ENCODE measurements around the gene PLEKHO2. TPM values are rescaled to one million over a fixed set of nuclear protein-coding genes. Genes with fewer than 3 reads are reported as not detected.

Gene PLEKHO2
- total and polyA plus RNA-seq, 2 of the 8 experiments (the other 6 are each of a cell fraction or from before 2014, with no cell fraction given), result 16.9 to 20.1 TPM

DNA sequence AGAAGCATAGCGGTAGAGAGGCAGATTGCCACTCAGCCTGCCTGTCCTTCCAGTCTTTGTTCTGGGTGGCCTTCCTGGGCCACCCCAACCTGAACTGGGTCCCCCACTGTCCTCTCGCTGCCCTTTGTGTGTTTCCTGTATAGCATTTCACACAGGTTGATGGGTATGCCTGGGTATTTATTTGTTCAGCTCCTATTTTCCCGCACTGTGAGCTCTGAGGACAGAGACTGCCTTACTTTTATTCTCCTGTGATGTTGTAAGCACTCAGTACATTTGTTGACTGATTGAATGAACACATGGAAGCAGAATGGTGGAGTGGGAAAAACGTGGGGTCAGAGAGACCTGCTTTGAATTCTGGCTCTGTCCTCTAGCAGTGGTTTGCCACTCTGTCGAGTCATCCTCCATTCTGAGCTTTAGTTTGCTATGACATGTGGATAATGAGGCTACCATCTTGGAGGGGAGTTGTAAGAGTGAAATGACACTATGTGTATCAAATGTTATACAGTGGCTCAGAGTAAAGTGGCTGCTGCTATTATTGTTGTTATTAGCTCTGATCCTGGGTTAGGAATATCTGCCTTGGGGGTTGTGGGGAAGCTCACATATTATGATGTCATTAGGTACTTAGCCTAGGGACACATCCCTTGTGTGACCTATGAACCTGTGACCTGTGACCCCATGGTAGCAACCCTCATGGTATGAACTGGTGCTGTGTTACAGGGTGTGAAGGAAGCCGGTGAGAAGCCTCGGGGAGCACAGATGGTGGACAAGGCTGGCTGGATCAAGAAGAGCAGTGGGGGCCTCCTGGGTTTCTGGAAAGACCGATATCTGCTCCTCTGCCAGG lies 6.4 kb downstream of the PLEKHO2 start (continued):
- TF ChIP-seq GTF2F1 (IDR thresholded peaks at IDR 0.05; ENCODE audit: borderline replicate concordance, low read depth, low read length), result no peak
- TF ChIP-seq, protein P1, sequence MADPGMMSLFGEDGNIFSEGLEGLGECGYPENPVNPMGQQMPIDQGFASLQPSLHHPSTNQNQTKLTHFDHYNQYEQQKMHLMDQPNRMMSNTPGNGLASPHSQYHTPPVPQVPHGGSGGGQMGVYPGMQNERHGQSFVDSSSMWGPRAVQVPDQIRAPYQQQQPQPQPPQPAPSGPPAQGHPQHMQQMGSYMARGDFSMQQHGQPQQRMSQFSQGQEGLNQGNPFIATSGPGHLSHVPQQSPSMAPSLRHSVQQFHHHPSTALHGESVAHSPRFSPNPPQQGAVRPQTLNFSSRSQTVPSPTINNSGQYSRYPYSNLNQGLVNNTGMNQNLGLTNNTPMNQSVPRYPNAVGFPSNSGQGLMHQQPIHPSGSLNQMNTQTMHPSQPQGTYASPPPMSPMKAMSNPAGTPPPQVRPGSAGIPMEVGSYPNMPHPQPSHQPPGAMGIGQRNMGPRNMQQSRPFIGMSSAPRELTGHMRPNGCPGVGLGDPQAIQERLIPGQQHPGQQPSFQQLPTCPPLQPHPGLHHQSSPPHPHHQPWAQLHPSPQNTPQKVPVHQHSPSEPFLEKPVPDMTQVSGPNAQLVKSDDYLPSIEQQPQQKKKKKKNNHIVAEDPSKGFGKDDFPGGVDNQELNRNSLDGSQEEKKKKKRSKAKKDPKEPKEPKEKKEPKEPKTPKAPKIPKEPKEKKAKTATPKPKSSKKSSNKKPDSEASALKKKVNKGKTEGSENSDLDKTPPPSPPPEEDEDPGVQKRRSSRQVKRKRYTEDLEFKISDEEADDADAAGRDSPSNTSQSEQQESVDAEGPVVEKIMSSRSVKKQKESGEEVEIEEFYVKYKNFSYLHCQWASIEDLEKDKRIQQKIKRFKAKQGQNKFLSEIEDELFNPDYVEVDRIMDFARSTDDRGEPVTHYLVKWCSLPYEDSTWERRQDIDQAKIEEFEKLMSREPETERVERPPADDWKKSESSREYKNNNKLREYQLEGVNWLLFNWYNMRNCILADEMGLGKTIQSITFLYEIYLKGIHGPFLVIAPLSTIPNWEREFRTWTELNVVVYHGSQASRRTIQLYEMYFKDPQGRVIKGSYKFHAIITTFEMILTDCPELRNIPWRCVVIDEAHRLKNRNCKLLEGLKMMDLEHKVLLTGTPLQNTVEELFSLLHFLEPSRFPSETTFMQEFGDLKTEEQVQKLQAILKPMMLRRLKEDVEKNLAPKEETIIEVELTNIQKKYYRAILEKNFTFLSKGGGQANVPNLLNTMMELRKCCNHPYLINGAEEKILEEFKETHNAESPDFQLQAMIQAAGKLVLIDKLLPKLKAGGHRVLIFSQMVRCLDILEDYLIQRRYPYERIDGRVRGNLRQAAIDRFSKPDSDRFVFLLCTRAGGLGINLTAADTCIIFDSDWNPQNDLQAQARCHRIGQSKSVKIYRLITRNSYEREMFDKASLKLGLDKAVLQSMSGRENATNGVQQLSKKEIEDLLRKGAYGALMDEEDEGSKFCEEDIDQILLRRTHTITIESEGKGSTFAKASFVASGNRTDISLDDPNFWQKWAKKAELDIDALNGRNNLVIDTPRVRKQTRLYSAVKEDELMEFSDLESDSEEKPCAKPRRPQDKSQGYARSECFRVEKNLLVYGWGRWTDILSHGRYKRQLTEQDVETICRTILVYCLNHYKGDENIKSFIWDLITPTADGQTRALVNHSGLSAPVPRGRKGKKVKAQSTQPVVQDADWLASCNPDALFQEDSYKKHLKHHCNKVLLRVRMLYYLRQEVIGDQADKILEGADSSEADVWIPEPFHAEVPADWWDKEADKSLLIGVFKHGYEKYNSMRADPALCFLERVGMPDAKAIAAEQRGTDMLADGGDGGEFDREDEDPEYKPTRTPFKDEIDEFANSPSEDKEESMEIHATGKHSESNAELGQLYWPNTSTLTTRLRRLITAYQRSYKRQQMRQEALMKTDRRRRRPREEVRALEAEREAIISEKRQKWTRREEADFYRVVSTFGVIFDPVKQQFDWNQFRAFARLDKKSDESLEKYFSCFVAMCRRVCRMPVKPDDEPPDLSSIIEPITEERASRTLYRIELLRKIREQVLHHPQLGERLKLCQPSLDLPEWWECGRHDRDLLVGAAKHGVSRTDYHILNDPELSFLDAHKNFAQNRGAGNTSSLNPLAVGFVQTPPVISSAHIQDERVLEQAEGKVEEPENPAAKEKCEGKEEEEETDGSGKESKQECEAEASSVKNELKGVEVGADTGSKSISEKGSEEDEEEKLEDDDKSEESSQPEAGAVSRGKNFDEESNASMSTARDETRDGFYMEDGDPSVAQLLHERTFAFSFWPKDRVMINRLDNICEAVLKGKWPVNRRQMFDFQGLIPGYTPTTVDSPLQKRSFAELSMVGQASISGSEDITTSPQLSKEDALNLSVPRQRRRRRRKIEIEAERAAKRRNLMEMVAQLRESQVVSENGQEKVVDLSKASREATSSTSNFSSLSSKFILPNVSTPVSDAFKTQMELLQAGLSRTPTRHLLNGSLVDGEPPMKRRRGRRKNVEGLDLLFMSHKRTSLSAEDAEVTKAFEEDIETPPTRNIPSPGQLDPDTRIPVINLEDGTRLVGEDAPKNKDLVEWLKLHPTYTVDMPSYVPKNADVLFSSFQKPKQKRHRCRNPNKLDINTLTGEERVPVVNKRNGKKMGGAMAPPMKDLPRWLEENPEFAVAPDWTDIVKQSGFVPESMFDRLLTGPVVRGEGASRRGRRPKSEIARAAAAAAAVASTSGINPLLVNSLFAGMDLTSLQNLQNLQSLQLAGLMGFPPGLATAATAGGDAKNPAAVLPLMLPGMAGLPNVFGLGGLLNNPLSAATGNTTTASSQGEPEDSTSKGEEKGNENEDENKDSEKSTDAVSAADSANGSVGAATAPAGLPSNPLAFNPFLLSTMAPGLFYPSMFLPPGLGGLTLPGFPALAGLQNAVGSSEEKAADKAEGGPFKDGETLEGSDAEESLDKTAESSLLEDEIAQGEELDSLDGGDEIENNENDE (IDR thresholded peaks at IDR 0.05; ENCODE audit: insufficient replicate concordance, low read length), result no peak
- TF ChIP-seq, protein P2, sequence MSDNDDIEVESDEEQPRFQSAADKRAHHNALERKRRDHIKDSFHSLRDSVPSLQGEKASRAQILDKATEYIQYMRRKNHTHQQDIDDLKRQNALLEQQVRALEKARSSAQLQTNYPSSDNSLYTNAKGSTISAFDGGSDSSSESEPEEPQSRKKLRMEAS (IDR thresholded peaks at IDR 0.05), result no peak
- TF ChIP-seq, protein P3, sequence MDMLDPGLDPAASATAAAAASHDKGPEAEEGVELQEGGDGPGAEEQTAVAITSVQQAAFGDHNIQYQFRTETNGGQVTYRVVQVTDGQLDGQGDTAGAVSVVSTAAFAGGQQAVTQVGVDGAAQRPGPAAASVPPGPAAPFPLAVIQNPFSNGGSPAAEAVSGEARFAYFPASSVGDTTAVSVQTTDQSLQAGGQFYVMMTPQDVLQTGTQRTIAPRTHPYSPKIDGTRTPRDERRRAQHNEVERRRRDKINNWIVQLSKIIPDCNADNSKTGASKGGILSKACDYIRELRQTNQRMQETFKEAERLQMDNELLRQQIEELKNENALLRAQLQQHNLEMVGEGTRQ (IDR thresholded peaks at IDR 0.05; ENCODE audit: low read length), result no peak
- no peak for TF ChIP-seq SRF (IDR thresholded peaks at IDR 0.05; ENCODE audit: low read depth, low read length)
- TF ChIP-seq BCL11A (IDR thresholded peaks at IDR 0.05; ENCODE audit: low read depth in 2 of 2, low read length in 2 of 2), result no peak
- TF ChIP-seq, protein P4, sequence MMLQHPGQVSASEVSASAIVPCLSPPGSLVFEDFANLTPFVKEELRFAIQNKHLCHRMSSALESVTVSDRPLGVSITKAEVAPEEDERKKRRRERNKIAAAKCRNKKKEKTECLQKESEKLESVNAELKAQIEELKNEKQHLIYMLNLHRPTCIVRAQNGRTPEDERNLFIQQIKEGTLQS (IDR thresholded peaks at IDR 0.05; ENCODE audit: insufficient read depth, low read depth, low read length), result no peak

All from H1 (cell line).